ENCODE data around the gene TMEM170A.
A peak's percentile ranks its signal among the peaks of the same experiment; 100 is the strongest.

The TMEM170A gene

GRCh38 chr16:75402821-75403475 is 61.5 kb downstream of the TMEM170A start:
- no peak for DNase-seq (ENCODE audit: low read depth, low spot score)
- peak; percentile 39 for TF ChIP-seq CTCF (IDR thresholded peaks at IDR 0.05; ENCODE audit: insufficient read depth, low read length, missing control alignments)
- ChIA-PET CTCF (interaction anchor here (0.7 to 20.8 kb wide), 25 partner anchors 8 to 361 kb away, joined by 3 to 342 read pairs (median 5); partner anchors contain the start of gene TMEM170A), POLR2A (no interaction called here)
- no peak overlapping the region for H3K4me3 ChIP-seq (ENCODE audit: low read depth, low read length)

GRCh38 chr16:75402159-75402820 is 62.2 kb downstream of the TMEM170A start:
- CTCF ChIA-PET = interaction anchor here (0.7 to 20.8 kb wide), 22 partner anchors 8 to 229 kb away, joined by 3 to 342 read pairs (median 4); partner anchors contain the start of gene TMEM170A
- TF ChIP-seq CTCF (IDR thresholded peaks at IDR 0.05; ENCODE audit: insufficient read depth, low read length, missing control alignments) = no peak
- no peak for DNase-seq (ENCODE audit: low read depth, low spot score)
- POLR2A ChIA-PET = no interaction called here
- H3K4me3 ChIP-seq (ENCODE audit: low read depth, low read length) = no peak overlapping the region

- ChIA-PET POLR2A (no interaction called here), CTCF (interaction anchor here (0.7 to 20.8 kb wide), 19 partner anchors 9 to 229 kb away, joined by 3 to 342 read pairs (median 5); partner anchors contain the start of gene TMEM170A)
- H3K4me3 ChIP-seq (ENCODE audit: low read depth, low read length) = no peak overlapping the region
- no peak for TF ChIP-seq CTCF (IDR thresholded peaks at IDR 0.05; ENCODE audit: insufficient read depth, low read length, missing control alignments)
- no peak for DNase-seq (ENCODE audit: low read depth, low spot score)
Measured at GRCh38 chr16:75401691-75402090, 62.8 kb downstream of the TMEM170A start.

GRCh38 chr16:75398333-75398732 is 66.2 kb downstream of the TMEM170A start:
- DNase-seq (ENCODE audit: low read depth, low spot score) = no peak
- TF ChIP-seq CTCF (IDR thresholded peaks at IDR 0.05; ENCODE audit: insufficient read depth, low read length, missing control alignments) = no peak
- CTCF ChIA-PET = interaction anchor here (0.6 to 20.8 kb wide), 7 partner anchors 7 to 287 kb away, joined by 3 to 342 read pairs (median 5); no protein-coding TSS in a partner anchor
- POLR2A ChIA-PET = no interaction called here
- H3K4me3 ChIP-seq (ENCODE audit: low read depth, low read length) = no peak overlapping the region

- TF ChIP-seq CTCF (IDR thresholded peaks at IDR 0.05; ENCODE audit: insufficient read depth, low read length, missing control alignments) = no peak
- POLR2A ChIA-PET = no interaction called here
- no peak for DNase-seq (ENCODE audit: low read depth, low spot score)
- CTCF ChIA-PET = interaction anchor here (0.7 to 20.8 kb wide), 9 partner anchors 7 to 195 kb away, joined by 3 to 342 read pairs (median 4); no protein-coding TSS in a partner anchor
- no peak overlapping the region for H3K4me3 ChIP-seq (ENCODE audit: low read depth, low read length)
Measured at GRCh38 chr16:75394941-75395340, 69.5 kb downstream of the TMEM170A start.
